IPS DF 19.7 (cell line): ENCODE data around the gene FMN2.

Source experiments
- DNase-seq: peaks from one replicate; pipeline ENCODE4 v3.0.0-alpha.2; 2013; ENCODE audit warnings: low read depth, low spot score

FMN2 gene

DNA sequence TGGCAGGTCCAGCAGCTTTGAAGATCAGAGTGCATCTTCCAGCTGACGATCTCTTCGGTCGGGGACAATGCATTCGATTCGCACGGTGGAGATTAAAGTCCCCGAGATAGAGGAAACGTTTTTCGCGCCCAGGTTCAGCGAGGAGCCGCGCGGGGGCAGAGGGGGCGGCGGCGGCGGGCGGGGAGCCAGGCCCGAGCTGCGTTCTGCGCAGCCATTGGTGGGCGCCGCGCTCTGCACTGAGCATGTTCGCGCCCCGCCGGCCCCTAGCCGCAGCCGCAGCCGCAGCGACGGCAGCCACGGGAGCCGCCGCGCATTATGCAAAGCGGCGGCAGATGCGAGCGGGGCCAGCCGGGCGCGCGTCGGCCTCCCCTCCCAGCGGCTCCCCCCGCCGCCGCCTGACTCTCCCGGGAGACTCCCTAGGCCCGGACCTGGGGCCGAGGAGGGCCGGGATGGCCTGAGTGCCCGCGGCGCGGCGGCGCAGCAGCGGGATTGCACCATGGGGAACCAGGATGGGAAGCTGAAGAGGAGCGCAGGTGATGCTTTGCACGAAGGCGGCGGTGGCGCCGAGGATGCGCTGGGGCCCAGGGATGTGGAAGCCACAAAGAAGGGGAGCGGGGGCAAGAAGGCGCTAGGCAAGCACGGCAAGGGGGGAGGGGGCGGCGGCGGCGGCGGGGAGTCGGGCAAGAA, at the start of gene FMN2:
Gene FMN2 (plus strand): TSS at position 270 of the 687 bp plus-strand sequence. CDS start 227 bp downstream, at position 497.
- DNase-seq = no peak

DNA sequence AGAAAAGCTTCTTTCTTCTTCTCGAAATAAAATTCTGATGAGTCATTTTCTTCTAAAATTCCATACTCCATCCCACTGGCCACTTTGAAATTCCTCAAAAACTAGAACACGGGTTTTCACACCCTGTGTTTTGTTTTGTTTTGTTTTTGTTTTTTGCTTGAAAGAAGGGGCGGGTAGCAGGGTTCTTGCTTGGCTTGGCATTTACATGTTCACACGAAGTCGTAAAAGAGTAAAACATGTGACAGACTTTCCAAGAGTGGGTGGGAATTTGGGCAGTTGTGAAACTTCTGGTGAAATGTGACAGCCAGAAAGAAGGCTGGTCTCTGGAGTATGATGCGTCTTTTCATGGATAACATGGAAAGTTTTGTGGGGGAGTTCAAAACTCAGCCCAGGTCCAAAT, 47.1 kb upstream of the FMN2 start:
- no peak for DNase-seq

DNA sequence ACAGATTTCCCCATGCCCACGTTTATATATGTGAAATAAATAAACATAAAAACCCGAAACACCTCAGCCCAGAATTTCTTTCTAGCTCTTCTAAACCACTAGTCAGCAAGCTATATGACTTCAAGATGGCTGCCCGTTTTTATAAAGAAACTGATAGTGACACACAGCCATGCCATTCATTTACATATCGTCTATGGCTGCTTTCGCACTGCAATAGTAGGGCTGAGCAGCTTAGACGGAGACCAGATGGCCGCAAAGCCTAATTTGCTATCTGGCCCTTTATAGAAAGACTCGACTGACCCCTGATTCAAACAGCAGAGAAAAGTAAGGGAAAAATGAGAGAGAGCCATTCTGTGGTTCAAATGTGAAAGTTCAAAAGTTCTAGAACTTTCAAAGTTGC, 45.7 kb upstream of the FMN2 start:
- no peak for DNase-seq

DNA sequence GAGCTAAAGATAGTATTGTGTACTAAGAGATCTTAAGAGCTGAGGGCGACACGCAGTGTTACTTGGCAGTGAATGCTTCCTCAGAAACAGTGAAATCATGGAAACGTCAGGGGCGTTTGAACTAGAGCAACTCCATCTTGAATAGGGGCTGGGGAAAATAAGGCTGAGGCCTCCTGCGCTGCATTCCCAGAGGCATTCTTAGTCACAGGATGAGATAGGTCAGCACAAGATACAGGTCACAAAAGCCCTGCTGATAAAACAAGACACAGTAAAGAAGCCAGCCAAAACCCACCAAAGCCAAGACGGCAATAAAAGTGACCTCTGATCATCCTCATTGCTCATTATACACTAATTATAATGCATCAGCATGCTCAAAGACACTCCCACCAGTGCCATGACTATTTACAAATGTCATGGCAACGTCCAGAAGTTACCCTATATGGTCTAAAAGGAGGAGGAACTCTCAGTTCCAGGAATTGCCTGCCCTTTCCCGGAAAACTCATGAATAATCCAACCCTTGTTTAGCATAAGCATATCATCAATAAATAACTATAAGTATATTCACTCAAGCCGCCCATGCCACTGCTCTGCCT, 37.5 kb upstream of the FMN2 start:
- no peak for DNase-seq

DNA sequence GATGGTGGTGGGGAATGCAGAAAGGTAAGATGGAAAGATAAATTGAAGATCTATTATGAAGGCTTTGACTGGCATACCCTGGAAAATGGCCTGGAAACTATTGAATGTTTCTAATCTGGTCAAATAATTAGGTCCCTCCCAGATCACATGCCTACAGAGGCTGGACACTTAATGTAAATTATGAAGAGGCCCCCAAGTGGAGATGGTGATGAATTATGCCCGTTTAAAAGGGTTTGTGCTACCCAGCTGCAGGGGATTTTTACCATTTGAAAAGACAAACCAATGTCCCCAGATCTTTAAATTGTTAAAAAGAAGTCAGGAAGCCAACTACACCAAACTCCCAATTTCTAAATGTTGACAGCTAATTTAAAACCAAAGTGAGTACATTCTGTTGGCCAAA, 35.7 kb upstream of the FMN2 start:
- DNase-seq = no peak

DNA sequence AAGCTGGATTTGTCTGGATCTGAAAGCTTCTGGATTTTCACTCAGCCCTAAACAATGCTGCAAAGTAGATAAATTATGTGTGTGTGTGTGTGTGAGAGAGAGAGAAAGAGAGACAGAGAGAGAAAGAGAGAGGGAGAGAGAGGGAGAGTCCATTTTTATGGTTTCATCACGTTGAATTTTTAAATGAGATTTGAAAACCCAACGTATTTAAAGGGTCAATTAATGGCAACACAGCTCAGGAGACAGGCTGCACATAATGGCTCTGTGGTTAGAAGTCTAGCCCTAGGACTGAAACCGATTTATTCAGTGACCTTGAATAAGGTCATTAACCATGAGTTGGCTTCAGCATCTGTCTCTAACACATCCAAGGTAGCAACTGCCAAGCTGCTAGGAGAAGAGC, 35.3 kb upstream of the FMN2 start:
- no peak for DNase-seq

DNA sequence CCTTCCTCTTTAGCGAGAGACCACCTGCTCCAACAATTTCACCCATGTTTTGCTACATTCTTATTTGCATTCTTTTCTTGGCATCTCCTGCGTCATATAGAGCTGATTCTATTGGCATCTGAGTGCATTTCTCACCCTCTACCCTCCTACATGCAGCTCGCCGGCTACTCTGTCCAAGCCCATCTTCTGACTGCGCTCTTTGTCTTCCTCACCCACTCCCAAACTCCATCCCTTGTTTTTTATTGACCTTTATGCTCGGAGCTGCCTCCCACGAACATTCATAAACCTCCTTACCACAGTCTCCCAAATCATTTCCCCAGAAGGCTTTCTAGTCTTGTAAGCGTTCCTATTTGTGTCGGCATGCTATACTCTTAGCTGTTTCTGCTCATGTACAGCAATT, 33.6 kb upstream of the FMN2 start:
- DNase-seq = no peak

DNA sequence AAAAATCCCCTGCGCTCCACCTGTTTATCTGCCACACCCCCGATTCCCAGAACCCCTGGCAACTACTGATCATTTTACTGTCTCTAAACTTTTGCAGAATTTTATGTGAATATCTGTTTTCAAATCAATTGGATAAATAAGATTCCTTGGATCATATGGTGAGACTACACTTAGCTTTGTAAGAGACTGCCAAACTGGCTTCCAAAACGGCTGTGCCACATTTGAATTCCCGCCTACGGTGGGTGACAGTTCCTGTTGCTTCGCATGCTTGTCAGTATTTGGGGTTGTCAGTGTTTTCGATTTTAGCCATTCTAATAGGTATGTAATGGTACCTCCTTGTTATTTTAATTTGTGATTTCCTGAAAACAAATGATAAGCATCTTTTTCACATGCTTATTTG, 22.7 kb upstream of the FMN2 start:
- no peak for DNase-seq

DNA sequence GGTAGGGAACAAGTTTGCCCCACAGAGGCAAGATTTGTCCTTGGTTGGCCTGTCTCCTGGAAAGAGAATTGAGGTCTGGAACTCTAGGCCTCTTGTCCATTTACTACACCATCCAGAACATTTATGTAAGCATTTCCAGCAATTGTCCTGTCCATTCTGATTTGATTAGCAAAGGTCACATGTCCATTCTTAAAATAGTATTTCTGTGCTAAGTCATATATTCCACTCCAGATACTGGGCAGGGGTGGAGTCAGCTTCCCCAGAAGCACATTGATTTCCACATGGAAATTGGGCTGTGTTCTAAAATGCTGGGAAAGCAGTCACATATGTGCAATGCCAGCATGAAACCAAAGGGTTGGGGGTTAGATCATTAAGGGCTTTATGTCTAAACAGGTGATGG, 21.5 kb upstream of the FMN2 start:
- no peak for DNase-seq

DNA sequence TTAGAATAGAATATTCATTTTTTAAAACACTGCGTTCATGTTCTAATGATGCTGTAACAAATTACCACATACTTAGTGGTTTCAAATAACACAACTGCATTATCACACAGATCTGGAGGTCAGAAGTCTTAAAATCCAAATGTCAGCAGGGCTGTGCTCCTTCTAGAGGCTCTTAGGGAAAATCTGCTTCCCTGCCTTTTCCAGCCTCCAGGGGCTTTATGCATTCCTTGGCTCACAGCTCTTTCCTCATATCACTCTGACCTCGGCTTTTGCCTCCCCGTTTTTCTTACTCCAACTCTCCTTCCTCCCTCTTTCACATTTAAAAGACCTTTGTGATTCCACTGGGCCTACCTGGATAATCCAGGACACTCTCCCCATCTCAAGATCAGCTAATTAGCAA, 18.6 kb upstream of the FMN2 start:
- no peak for DNase-seq

DNA sequence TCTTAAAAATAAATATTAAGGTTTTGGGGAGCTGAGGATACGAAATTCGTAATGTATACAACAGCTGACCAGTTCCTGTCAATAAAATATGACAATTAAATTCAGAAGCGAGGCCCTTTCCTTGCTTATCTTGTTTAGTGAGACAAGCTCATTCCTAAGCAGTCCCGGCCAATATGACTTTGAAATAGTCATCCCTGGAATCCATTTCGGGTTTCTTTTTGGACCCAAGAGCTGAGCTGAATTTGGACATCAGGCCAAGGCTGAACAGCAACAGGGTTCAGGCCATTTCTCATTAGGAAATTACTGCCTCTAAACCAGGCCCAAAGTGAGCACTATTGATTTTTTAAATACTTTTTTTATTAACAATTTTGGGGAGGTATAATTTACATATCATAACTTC, 17.3 kb upstream of the FMN2 start:
- DNase-seq = no peak

DNA sequence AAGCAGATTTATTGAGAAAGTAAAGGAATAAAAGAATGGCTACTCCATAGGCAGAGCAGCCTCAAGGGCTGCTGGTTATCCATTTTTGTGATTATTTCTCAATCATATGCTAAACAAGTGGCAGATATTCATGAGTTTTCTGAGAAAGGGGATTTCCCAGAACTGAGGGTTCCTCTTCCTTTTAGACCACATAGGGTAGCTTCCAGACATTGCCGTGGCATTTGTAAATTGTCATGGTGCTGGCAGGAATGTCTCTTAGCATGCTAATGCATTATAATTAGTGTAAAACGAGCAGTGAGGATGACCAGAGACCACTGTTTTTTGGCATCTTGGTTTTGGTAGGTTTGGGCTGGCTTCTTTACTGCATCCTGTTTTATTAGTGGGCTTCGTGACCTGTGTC, 16.8 kb upstream of the FMN2 start:
- DNase-seq = no peak

DNA sequence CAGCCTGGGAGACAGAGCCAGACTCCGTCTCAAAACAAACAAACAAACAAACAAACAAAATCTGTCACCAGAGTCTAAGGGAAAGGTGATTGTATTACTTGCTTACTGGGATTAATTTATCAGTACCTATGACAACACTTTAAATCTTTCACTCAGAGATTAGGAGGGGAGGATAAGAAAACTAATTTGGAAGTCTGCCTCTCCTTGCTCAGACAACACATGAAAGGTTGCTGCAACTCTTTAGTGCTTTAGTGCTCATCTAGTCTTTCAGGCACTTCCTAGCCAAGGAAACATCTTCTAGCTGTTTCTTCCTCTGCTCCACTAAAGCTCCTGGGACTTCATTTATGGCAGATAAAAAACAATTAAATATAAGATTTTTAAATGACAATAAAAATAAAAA, 7.3 kb upstream of the FMN2 start:
- no peak for DNase-seq

DNA sequence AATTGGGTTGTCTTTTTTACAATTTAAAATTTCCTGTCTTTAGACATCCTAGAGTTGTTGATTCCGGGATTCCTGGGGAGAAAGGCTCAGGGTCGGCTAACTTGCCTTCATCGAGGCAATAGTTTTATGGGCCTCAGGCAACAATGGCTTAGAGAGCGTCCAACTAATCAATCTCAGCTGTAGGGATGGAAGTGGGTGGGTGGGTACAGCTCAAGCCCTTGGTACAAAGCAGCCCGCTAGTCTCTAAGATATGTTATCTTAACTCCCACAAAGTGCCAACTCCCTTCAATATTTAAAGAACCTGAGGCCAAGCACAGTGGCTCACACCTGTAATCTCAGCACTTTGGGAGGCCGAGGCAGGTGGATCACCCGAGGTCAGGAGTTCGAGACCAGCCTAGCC, 6.9 kb upstream of the FMN2 start:
- no peak for DNase-seq

DNA sequence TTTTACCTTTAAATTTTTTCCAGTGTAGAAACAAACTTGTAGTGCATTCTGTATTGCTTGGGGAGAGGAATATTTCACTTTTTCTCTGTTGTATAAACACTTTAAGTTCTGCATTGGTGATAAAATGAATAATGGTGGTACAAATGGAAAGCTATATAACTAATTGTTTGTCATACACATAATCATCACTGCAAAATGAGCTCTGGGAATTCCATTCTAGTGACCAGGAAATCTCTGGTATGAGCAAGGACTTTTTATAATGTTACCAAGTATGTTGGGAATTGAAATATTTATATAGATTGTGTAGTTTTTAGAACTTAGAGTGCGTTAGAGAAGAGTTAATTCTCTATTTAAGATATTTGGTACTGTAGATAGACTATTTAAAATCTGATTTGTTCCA, 5.0 kb upstream of the FMN2 start:
- DNase-seq = no peak

DNA sequence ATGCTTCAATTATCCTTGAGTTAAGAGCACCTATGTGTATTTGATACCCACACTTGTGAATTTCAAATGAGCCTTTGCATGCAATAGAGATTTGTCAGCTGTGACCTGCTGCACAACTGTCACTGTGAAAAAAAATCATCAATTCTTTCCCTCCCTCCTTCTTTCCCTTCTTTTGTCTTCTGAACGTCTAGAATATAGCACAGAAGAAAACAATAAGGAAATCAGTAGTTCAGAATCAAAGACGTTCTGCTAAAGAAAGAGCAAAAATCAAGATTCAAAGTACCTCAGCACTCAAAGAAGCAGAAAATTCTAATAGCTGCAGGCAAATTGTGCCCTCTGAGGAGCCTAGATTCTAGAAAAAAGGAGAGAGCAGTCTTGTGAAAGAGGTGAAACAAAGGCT, 1.7 kb upstream of the FMN2 start:
- DNase-seq = no peak

DNA sequence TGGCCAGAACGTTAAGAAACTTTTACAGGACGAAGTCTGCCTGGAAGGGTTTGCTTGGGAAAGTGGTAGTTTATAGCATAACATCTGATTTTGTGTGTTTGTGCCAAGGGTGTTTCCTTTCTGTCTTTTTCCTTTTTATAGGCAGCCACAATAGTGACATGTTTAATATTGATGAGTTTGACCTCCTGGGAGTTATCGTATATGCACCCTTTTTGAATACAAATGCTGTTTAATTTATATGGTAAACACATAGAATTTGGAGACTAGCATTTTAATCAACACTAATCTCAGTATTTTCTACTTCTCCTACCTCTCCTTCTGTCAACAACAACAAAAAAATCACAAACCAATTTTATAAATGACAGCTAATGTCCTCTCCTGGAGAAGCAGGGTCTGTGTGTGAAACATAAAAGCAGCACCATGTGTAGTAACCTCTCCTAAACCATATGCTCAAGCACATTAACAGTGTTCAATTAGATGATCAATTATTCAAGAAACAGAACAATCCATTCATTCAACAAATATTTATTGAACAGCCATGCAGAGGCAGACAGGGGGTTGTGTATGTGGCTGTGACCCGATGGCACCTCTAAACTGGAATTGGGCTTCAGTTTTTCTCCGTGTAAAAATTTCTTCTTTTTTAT, 604 bp upstream of the FMN2 start:
- no peak for DNase-seq

DNA sequence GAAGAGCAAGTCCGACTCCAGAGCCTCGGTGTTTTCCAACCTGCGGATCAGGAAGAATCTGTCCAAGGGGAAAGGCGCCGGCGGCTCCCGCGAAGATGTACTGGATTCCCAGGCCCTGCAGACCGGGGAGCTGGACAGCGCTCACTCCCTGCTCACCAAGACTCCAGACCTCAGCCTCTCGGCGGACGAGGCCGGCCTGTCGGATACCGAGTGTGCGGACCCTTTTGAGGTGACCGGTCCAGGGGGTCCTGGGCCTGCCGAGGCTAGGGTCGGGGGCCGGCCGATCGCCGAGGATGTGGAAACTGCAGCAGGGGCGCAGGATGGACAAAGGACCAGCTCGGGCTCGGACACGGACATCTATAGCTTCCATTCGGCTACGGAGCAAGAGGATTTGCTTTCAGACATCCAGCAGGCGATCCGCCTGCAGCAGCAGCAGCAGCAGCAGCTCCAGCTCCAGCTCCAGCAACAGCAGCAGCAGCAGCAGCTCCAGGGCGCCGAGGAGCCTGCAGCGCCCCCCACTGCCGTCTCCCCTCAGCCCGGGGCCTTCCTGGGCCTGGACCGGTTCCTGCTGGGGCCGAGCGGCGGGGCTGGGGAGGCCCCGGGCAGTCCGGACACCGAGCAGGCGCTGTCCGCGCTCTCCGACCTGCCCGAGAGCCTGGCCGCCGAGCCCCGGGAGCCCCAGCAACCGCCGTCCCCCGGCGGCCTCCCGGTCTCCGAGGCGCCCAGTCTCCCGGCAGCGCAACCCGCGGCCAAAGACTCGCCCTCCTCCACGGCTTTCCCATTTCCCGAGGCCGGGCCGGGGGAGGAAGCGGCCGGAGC, 827 bp downstream of the FMN2 start:
- no peak for DNase-seq

DNA sequence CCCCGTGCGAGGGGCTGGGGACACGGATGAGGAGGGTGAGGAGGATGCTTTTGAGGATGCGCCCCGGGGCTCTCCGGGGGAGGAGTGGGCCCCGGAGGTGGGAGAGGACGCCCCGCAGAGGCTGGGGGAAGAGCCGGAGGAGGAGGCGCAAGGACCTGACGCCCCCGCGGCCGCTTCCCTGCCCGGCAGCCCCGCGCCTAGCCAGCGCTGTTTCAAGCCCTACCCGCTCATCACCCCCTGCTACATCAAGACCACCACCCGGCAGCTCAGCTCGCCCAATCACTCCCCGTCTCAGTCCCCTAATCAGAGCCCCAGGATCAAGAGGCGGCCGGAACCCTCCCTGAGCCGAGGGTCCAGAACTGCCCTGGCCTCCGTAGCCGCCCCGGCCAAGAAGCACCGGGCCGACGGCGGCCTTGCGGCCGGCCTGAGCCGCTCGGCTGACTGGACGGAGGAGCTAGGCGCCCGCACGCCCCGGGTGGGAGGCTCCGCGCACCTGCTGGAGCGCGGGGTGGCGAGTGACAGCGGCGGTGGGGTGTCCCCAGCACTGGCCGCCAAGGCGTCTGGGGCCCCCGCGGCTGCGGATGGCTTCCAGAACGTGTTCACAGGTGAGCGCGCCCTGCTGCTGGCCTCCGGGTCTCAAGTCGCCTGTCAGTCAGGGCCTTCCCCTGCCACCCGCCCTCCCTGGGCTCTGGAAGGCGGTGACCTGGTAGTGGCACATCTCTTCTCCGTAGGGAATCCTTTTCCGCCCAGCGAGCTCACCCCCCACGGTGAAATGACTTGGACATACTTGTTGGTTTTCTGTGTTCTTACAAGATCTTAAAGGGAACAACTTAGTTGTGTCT, 1.7 kb downstream of the FMN2 start:
- no peak for DNase-seq

DNA sequence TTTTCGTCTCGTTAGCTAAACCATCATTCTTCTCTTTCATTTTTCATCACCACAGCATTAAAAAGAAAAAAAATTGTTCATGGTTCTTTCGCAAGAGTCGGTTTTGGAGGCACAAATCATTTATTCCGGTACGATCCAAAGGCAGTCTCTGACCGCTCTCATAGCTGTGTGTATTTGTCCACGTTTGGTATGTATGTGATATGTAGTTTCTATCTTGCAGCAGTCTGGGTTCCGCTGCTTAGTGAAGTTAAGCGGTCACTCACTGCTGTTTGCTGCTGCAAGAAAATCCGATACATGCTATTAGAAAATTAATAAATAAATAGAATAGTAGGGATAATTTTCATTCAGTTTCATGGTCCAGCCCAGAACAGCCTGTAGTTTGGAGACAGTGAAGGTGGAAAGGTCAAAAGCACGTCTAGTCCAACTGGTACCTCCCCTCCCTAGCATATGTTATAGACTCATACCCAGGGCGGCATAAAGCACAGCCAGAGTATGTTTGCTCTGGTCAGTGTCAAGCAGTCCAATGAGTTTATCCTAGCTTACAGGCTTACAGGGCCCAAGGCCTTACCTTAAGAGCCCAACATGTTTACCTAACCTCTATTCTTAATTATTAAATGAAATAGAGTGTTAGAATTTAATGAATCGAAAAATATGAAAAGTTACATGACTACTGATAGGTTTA, 2.5 kb downstream of the FMN2 start:
- DNase-seq = no peak

DNA sequence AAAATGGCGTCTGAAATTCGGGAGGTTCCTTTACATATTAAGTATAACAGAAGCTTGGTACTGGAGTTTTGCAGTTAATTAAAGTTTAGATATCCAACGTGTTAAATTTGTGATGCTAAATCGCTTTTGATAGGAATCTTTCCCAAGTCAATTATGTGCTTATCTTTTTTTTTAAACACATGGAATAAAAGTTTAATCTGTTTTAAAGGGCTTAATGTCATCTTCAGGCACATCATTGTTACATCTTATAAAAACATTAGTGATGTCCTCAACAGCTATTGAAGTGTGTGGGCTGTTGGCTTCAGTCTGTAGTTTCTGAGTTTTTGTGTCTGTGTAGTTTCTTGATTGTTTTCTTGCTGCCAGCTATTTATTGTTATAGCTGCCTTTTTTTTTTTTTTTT, 5.3 kb downstream of the FMN2 start:
- DNase-seq = no peak
